ENCODE results near the gene MYH13. TPM values are rescaled to one million over a fixed set of nuclear protein-coding genes. Genes with fewer than 3 reads are reported as not detected.
A peak's percentile ranks its signal among the peaks of the same experiment; 100 is the strongest.

MYH13 gene
- total RNA-seq, 1 experiment from 2014 or later: not detected

- Mint-ChIP-seq H3K4me1 (ENCODE audit: insufficient read depth, unreplicated experiment) (peaks cover 12% of the 10 kb centered on the region), H3K27me3 (ENCODE audit: insufficient read depth, unreplicated experiment) (peaks cover 20% of the 10 kb centered on the region), H3K9me3 (ENCODE audit: unreplicated experiment) (no peaks in the 10 kb centered on the region), H3K4me3 (ENCODE audit: unreplicated experiment) (peak overlapping the region; percentile 67), H3K36me3 (ENCODE audit: insufficient read depth, unreplicated experiment) (peaks cover 3% of the 10 kb centered on the region), H3K27ac (ENCODE audit: low read depth, unreplicated experiment) (no peak overlapping the region)
- POLR2A ChIA-PET: interaction anchor here (0.9 kb wide), 1 partner anchor 1816 kb away, joined by 3 read pairs; no protein-coding TSS in a partner anchor
- BruUV-seq (replicated peaks): no TSS peak
- DNase-seq (ENCODE audit: unreplicated experiment): no peak
- intact Hi-C loops (cut with micrococcal nuclease): no loop called here
- TF ChIP-seq, protein P1, sequence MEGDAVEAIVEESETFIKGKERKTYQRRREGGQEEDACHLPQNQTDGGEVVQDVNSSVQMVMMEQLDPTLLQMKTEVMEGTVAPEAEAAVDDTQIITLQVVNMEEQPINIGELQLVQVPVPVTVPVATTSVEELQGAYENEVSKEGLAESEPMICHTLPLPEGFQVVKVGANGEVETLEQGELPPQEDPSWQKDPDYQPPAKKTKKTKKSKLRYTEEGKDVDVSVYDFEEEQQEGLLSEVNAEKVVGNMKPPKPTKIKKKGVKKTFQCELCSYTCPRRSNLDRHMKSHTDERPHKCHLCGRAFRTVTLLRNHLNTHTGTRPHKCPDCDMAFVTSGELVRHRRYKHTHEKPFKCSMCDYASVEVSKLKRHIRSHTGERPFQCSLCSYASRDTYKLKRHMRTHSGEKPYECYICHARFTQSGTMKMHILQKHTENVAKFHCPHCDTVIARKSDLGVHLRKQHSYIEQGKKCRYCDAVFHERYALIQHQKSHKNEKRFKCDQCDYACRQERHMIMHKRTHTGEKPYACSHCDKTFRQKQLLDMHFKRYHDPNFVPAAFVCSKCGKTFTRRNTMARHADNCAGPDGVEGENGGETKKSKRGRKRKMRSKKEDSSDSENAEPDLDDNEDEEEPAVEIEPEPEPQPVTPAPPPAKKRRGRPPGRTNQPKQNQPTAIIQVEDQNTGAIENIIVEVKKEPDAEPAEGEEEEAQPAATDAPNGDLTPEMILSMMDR (IDR thresholded peaks at IDR 0.05; ENCODE audit: unreplicated experiment): no peak
- CTCF ChIA-PET: interaction anchor here (0.6 to 1.8 kb wide), 5 partner anchors 16 to 353 kb away, joined by 3 to 6 read pairs (median 4); no protein-coding TSS in a partner anchor
Observed at GRCh38 chr17:10278218-10278617, 94.6 kb downstream of the MYH13 start.

DNA sequence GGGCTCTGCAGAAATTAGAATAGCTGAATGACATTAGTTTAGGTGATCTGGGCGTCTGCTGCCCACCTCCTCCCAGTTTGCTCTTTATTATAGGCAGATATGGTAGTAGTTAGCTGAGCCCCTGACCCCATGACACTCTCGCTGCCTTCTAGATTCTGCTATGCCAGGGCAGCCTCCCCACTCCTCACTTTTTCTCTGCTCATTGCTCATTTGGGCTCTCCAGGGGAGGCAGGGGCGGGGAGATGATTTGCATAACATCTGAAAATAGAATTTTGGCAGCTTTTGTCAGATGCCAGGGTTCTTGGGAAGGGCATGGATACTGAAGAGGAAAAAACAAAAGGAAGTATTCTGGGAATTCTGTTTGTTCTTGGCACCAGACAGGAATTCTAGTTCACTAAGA, 96.4 kb downstream of the MYH13 start:
- H3K9me3 Mint-ChIP-seq (ENCODE audit: unreplicated experiment): no peaks in the 10 kb centered on the region
- DNase-seq (ENCODE audit: unreplicated experiment): no peak
- peaks cover 12% of the 10 kb centered on the region for H3K4me1 Mint-ChIP-seq (ENCODE audit: insufficient read depth, unreplicated experiment)
- no TSS peak for BruUV-seq (replicated peaks)
- TF ChIP-seq, protein P1 (IDR thresholded peaks at IDR 0.05; ENCODE audit: unreplicated experiment): no peak
- H3K4me3 Mint-ChIP-seq (ENCODE audit: unreplicated experiment): no peak overlapping the region
- peaks cover 13% of the 10 kb centered on the region for H3K27me3 Mint-ChIP-seq (ENCODE audit: insufficient read depth, unreplicated experiment)
- ChIA-PET CTCF (interaction anchor here (0.7 kb wide), 1 partner anchor 22 kb away, joined by 3 read pairs; no protein-coding TSS in a partner anchor), POLR2A (no interaction called here)
- intact Hi-C loops (cut with micrococcal nuclease): no loop called here
- peaks cover 8% of the 10 kb centered on the region for H3K36me3 Mint-ChIP-seq (ENCODE audit: insufficient read depth, unreplicated experiment)
- no peak overlapping the region for H3K27ac Mint-ChIP-seq (ENCODE audit: low read depth, unreplicated experiment)

GRCh38 chr17:10275418-10275817, 97.4 kb downstream of the MYH13 start:
- Mint-ChIP-seq H3K4me3 (ENCODE audit: unreplicated experiment) (no peak overlapping the region), H3K9me3 (ENCODE audit: unreplicated experiment) (no peaks in the 10 kb centered on the region), H3K27me3 (ENCODE audit: insufficient read depth, unreplicated experiment) (peaks cover 13% of the 10 kb centered on the region), H3K36me3 (ENCODE audit: insufficient read depth, unreplicated experiment) (peaks cover 8% of the 10 kb centered on the region), H3K4me1 (ENCODE audit: insufficient read depth, unreplicated experiment) (peaks cover 12% of the 10 kb centered on the region), H3K27ac (ENCODE audit: low read depth, unreplicated experiment) (no peak overlapping the region)
- intact Hi-C loops (cut with micrococcal nuclease): no loop called here
- ChIA-PET CTCF (no interaction called here), POLR2A (no interaction called here)
- BruUV-seq (replicated peaks): no TSS peak
- TF ChIP-seq, protein P1 (IDR thresholded peaks at IDR 0.05; ENCODE audit: unreplicated experiment): no peak
- no peak for DNase-seq (ENCODE audit: unreplicated experiment)

DNA sequence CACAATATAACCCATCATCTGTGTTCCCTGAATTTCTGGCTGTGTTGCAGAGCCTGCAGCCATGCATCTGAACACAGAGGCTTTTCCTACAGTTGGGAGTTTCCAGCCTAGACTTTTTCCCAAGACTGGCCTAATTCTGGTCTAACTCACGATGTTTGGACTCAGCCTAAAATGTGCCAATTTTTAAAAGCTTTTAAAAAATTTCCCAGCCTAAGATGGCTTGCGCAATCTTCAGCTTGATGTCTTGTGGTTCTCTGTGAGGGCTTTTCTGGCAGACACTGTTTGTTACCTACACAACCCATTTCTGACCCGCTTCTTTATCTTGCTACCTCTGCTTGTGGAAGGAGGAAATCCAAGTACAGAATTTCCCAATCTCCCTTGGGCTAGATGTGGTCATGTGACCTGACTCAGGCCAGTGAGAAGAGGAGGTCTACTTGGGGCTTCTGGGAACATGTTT, 101.7 kb downstream of the MYH13 start:
- ChIA-PET POLR2A (no interaction called here), CTCF (interaction anchor here (0.9 kb wide), 1 partner anchor 56 kb away, joined by 3 read pairs; no protein-coding TSS in a partner anchor)
- no TSS peak for BruUV-seq (replicated peaks)
- H3K27ac Mint-ChIP-seq (ENCODE audit: low read depth, unreplicated experiment): no peak overlapping the region
- TF ChIP-seq, protein P1 (IDR thresholded peaks at IDR 0.05; ENCODE audit: unreplicated experiment): no peak
- no peak for DNase-seq (ENCODE audit: unreplicated experiment)
- no peak overlapping the region for H3K4me3 Mint-ChIP-seq (ENCODE audit: unreplicated experiment)
- no peaks in the 10 kb centered on the region for H3K27me3 Mint-ChIP-seq (ENCODE audit: insufficient read depth, unreplicated experiment)
- intact Hi-C loops (cut with micrococcal nuclease): no loop called here
- H3K9me3 Mint-ChIP-seq (ENCODE audit: unreplicated experiment): peaks cover 20% of the 10 kb centered on the region
- peaks cover 8% of the 10 kb centered on the region for H3K36me3 Mint-ChIP-seq (ENCODE audit: insufficient read depth, unreplicated experiment)
- H3K4me1 Mint-ChIP-seq (ENCODE audit: insufficient read depth, unreplicated experiment): no peaks in the 10 kb centered on the region

All from MCF 10A (cell line).